GM21526 (cell line): ENCODE data around the gene SMIM27.
"Not testable (repeated sequence)": the region's sequence is repeated elsewhere in the genome, so short reads cannot be mapped to it uniquely, and the experiment has no call there.

Experiments used
- ATAC-seq: cut with Tn5 transposase; IDR thresholded peaks from one replicate; pipeline ENCODE4 v1.9.1; 2021; ENCODE audit warnings: moderate library complexity; ENCODE audit not compliant: unreplicated experiment, low FRiP score

SMIM27 gene

GRCh38 chr9:32596096-32596865 is 44.2 kb downstream of the SMIM27 start:
- no peak for ATAC-seq

GRCh38 chr9:32596936-32597335 is 44.8 kb downstream of the SMIM27 start:
- ATAC-seq: no peak

DNA sequence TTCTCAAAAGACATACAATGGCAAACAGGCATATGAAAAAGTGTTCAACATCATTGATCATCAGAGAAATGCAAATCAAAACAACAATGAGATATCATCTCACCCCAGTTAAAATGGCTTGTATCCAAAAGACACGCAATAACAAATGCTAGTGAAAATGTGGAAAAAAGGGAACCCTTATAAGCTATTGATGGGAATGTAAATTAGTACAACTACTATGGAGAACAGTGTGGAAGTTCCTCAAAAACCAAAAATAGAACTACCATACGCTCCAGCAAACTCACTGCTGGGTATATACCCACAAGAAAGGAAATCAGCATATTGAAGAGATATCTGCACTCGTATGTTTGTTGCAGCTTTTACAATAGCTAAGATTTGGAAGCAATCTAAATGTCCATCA is 46.9 kb downstream of the SMIM27 start:
- not testable (repeated sequence) for ATAC-seq
